H1 (cell line): ENCODE measurements around the gene SIX5. TPM values are rescaled to one million over a fixed set of nuclear protein-coding genes. Genes with fewer than 3 reads are reported as not detected.

ENCODE experiments used
- CHD1 ChIP-seq: IDR thresholded peaks from 2 replicates; pipeline ENCODE4 v1.6.1; 2012; ENCODE audit warnings: low read depth, low read length, improper control_type of control experiment
- CTBP2 ChIP-seq: IDR thresholded peaks from 2 replicates; pipeline ENCODE4 v1.7.0; 2011; ENCODE audit warnings: borderline replicate concordance, mild to moderate bottlenecking, moderate library complexity, mixed read lengths, low read length; ENCODE audit not compliant: insufficient read depth, insufficient read length
- SUZ12 ChIP-seq: fragments of 200-600 bp; sonication (generic); IDR thresholded peaks from 2 replicates; pipeline ENCODE4 v1.6.1; 2012; ENCODE audit warnings: mild to moderate bottlenecking, inconsistent platforms, low read length, moderate library complexity, mixed read lengths
- polyA plus RNA-seq, 7 experiments: library from polyadenylated mRNA; depleted of rRNA in 3 of 7; stranded (reverse) in 5 of 7; unstranded in 2 of 7; fragments of >200 nt in 5 of 7; fragments of 200-250 nt in 2 of 7; gene quantifications; 1 replicate in 5 of 7; 2 replicates in 1 of 7; 4 replicates in 1 of 7; pipeline versions ENCODE4 v1.2.1 to v1.2.3, GENCODE V29; 2011 to 2013; ENCODE audit warnings: missing spikeins in 2 of 7, mixed read lengths in 2 of 7
- total RNA-seq: library from RNA; stranded (reverse); fragmentation: NEBNext Ultra II Directional; extraction: Animal tissue kit (Norgen Biotek cat#: 25700); gene quantifications from 2 replicates; pipeline ENCODE4 v1.2.1, GENCODE V29; 2021

Gene SIX5
- total and polyA plus RNA-seq, 2 of the 8 experiments (the other 6 are each of a cell fraction or from before 2014, with no cell fraction given) = 20.9 to 24.2 TPM

- TF ChIP-seq CHD1 (no peak), CTBP2 (no peak), SUZ12 (no peak)
Observed at GRCh38 chr19:45791744-45792469, 22.9 kb upstream of the SIX5 start (continued).
